Measurements from ENCODE around the gene CAPRIN1.
"Not testable (repeated sequence)": the region's sequence is repeated elsewhere in the genome, so short reads cannot be mapped to it uniquely, and the experiment has no call there.

Gene CAPRIN1

DNA sequence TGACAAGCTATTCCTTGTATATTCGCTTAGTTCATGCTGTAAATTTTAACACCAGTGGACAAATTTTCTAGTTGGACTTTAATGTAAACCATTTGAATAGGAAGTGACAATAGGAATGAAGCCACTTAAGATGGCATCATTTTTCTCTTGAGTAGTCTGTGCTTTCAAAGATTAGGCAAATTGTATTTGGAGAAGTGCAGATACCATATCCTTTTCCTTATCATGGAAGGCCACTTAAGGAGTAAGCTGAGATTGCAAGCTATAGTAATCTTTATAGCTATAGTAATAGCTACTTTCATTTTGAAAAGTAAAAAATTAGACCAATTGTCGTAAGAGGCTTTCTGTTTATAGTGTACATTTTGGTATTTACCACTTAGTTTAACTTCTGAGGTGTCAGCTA lies 12.8 kb downstream of the CAPRIN1 start:
- no peaks in the 10 kb centered on the region for H3K9me3 ChIP-seq (ENCODE audit: severe bottlenecking)
- peaks cover 6% of the 10 kb centered on the region for H3K4me1 ChIP-seq (ENCODE audit: insufficient read depth, poor library complexity, severe bottlenecking)
- TF ChIP-seq, protein P1, sequence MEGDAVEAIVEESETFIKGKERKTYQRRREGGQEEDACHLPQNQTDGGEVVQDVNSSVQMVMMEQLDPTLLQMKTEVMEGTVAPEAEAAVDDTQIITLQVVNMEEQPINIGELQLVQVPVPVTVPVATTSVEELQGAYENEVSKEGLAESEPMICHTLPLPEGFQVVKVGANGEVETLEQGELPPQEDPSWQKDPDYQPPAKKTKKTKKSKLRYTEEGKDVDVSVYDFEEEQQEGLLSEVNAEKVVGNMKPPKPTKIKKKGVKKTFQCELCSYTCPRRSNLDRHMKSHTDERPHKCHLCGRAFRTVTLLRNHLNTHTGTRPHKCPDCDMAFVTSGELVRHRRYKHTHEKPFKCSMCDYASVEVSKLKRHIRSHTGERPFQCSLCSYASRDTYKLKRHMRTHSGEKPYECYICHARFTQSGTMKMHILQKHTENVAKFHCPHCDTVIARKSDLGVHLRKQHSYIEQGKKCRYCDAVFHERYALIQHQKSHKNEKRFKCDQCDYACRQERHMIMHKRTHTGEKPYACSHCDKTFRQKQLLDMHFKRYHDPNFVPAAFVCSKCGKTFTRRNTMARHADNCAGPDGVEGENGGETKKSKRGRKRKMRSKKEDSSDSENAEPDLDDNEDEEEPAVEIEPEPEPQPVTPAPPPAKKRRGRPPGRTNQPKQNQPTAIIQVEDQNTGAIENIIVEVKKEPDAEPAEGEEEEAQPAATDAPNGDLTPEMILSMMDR (IDR thresholded peaks at IDR 0.05; ENCODE audit: poor library complexity, severe bottlenecking): no peak
- DNase-seq (ENCODE audit: low spot score) (no peak), ATAC-seq (ENCODE audit: low read depth) (no peak)
- H3K4me3 ChIP-seq (ENCODE audit: severe bottlenecking): no peak overlapping the region
- H3K27ac ChIP-seq (ENCODE audit: poor library complexity, severe bottlenecking): no peak overlapping the region
- peaks cover 66% of the 10 kb centered on the region for H3K36me3 ChIP-seq (ENCODE audit: low read depth)
- H3K27me3 ChIP-seq (ENCODE audit: insufficient read depth, poor library complexity, severe bottlenecking): no peaks in the 10 kb centered on the region

DNA sequence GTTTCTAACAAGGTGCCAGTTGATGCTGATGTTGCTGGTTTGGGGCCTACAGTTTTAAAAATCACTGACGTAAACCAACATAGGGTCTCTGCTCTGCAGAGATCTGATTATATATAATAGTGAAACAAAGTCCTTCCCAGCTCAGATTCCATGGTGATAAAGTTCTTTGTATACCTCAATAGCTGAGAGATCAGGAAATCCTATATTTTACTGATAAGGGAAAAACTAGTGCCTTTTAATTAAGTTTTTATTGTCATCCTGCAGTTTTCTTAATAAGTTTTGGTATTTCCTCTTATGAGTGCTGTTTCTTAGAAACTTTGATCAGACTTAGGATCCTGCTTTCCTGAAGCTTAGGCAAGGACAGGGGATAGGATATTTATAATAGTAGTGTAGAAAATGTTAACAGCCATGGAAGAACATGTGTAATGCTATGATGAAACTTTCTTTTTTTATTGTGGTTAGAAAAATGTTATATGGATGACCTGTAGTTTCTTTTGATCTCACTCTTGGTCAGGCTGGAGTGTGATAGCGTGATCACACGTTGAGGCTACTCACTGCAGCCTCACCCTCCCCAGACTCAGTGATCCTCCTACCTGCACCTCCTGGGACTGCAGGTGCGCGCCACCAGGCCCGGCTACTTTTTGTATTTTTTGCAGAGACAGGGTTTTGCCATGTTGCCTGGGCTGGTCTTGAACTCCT lies 14.1 kb downstream of the CAPRIN1 start:
- Histone ChIP-seq H3K36me3 (ENCODE audit: low read depth) (peaks cover 68% of the 10 kb centered on the region), H3K4me3 (ENCODE audit: severe bottlenecking) (no peak overlapping the region), H3K9me3 (ENCODE audit: severe bottlenecking) (no peaks in the 10 kb centered on the region), H3K27me3 (ENCODE audit: insufficient read depth, poor library complexity, severe bottlenecking) (no peaks in the 10 kb centered on the region), H3K4me1 (ENCODE audit: insufficient read depth, poor library complexity, severe bottlenecking) (peaks cover 6% of the 10 kb centered on the region), H3K27ac (ENCODE audit: poor library complexity, severe bottlenecking) (no peak overlapping the region)
- ATAC-seq (ENCODE audit: low read depth) (peak; percentile 23; the same call in 1 of the 3 replicates), DNase-seq (ENCODE audit: low spot score) (no peak)
- TF ChIP-seq, protein P1 (IDR thresholded peaks at IDR 0.05; ENCODE audit: poor library complexity, severe bottlenecking): no peak

DNA sequence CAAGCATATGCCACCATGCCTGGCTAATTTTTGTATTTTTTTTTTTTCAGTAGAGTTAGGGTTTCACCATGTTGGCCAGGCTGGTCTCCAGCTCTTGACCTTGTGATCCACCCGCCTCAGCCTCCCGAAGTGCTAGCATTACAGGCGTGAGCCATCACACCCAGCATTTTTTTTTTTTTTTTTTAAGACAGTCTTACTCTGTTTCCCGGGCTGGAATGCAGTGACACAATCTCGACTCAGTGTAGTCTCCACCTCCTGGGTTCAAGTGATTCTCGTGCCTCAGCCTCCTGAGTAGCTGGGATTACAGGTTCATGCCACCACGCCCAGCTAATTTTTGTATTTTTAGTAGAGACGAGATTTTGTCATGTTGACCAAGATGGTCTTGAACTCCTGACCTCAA lies 15.2 kb downstream of the CAPRIN1 start:
- H3K9me3 ChIP-seq (ENCODE audit: severe bottlenecking); H3K27ac ChIP-seq (ENCODE audit: poor library complexity, severe bottlenecking); H3K27me3 ChIP-seq (ENCODE audit: insufficient read depth, poor library complexity, severe bottlenecking); H3K4me1 ChIP-seq (ENCODE audit: insufficient read depth, poor library complexity, severe bottlenecking); ATAC-seq (ENCODE audit: low read depth); DNase-seq (ENCODE audit: low spot score); H3K4me3 ChIP-seq (ENCODE audit: severe bottlenecking): not testable (repeated sequence)
- peaks cover 72% of the 10 kb centered on the region for H3K36me3 ChIP-seq (ENCODE audit: low read depth)

DNA sequence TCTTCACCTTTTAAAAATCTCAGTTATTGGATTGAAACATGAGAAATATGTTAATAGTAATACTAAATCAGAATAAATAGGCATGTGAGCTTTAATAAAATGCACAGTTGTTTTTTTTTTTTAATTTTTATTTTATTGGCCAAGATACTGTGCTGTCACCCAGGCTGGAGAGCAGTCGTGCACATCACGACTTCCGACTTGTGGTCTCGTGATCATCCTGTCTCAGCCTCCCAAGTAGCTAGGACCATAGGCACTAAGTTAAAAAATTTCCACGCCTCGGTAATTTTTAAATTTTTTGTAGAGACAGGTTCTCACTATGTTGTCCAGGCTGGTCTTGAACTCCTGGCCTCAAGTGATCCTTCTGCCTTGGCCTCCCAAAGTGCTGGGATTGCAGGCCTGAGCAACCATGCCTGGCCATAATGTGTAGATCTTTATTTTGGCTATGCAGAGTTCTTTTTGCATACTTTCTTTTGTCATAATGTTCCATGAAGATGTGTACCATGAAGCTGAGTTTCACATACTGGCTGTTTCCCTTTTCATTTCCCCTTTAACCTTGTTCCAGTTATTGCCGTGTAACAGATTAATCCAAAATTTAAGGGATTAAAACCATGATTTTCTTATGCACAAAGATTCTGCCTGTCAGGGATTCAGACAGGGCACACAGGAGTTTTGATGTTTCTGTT lies 16.0 kb downstream of the CAPRIN1 start:
- Histone ChIP-seq H3K27me3 (ENCODE audit: insufficient read depth, poor library complexity, severe bottlenecking) (no peaks in the 10 kb centered on the region), H3K4me1 (ENCODE audit: insufficient read depth, poor library complexity, severe bottlenecking) (peaks cover 6% of the 10 kb centered on the region), H3K9me3 (ENCODE audit: severe bottlenecking) (no peaks in the 10 kb centered on the region), H3K27ac (ENCODE audit: poor library complexity, severe bottlenecking) (no peak overlapping the region), H3K36me3 (ENCODE audit: low read depth) (peaks cover 76% of the 10 kb centered on the region), H3K4me3 (ENCODE audit: severe bottlenecking) (no peak overlapping the region)
- no peak for ATAC-seq (ENCODE audit: low read depth)
- TF ChIP-seq, protein P1 (IDR thresholded peaks at IDR 0.05; ENCODE audit: poor library complexity, severe bottlenecking): no peak
- no peak for DNase-seq (ENCODE audit: low spot score)

DNA sequence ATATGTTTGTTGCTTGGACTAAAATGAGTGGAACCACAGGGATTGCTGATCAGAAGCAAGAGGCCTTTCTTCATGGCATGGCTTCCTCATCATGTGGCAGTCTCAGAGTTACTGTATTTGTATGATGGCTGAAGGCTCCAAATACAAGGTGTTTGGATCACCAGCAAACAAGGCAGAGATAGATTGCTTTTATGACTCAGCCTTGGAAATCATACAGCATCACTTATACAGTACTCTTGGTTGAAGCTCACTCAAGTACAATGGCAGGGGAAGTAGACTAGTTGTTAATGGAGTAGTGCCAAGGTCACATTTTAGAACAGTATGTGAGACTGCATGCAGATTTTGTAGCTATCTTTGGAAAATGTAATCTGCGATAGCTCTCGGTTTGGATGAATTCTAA lies 16.6 kb downstream of the CAPRIN1 start:
- peaks cover 76% of the 10 kb centered on the region for H3K36me3 ChIP-seq (ENCODE audit: low read depth)
- no peaks in the 10 kb centered on the region for H3K27me3 ChIP-seq (ENCODE audit: insufficient read depth, poor library complexity, severe bottlenecking)
- no peak overlapping the region for H3K27ac ChIP-seq (ENCODE audit: poor library complexity, severe bottlenecking)
- no peak overlapping the region for H3K4me3 ChIP-seq (ENCODE audit: severe bottlenecking)
- peaks cover 6% of the 10 kb centered on the region for H3K4me1 ChIP-seq (ENCODE audit: insufficient read depth, poor library complexity, severe bottlenecking)
- ATAC-seq (ENCODE audit: low read depth) (peak; percentile 41; the same call in 2 of the 3 replicates), DNase-seq (ENCODE audit: low spot score) (no peak)
- no peaks in the 10 kb centered on the region for H3K9me3 ChIP-seq (ENCODE audit: severe bottlenecking)
- TF ChIP-seq, protein P1 (IDR thresholded peaks at IDR 0.05; ENCODE audit: poor library complexity, severe bottlenecking): no peak

DNA sequence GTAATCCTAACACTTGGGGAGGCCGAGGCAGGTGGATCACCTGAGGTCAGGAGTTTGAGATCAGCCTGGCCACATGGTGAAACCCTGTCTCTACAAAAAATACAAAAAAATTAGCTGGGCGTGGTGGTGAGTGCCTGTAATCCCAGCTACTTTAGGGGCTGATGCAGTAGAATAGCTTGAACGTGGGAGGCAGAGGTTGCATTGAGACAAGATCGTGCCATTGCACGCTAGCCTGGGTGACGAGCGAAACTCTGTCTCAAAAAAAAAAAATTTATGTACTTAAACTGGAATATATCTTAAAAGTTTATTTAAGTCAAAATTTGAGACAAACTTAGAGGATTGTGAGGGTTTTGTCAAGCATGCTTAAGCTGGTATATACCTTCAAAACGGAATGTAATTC lies 19.8 kb downstream of the CAPRIN1 start:
- ATAC-seq (ENCODE audit: low read depth); H3K27me3 ChIP-seq (ENCODE audit: insufficient read depth, poor library complexity, severe bottlenecking); H3K27ac ChIP-seq (ENCODE audit: poor library complexity, severe bottlenecking); H3K4me3 ChIP-seq (ENCODE audit: severe bottlenecking); DNase-seq (ENCODE audit: low spot score); H3K9me3 ChIP-seq (ENCODE audit: severe bottlenecking): not testable (repeated sequence)
- H3K4me1 ChIP-seq (ENCODE audit: insufficient read depth, poor library complexity, severe bottlenecking): peaks cover 28% of the 10 kb centered on the region
- peaks cover 86% of the 10 kb centered on the region for H3K36me3 ChIP-seq (ENCODE audit: low read depth)

All from RWPE2 (cell line).